ENCODE data around the gene GPAT2. TPM values are rescaled to one million over a fixed set of nuclear protein-coding genes. Genes with fewer than 3 reads are reported as not detected.
"Not testable (repeated sequence)": the region's sequence is repeated elsewhere in the genome, so short reads cannot be mapped to it uniquely, and the experiment has no call there.

Gene GPAT2
- 1 to 10 TPM in 1 of 8 experiments, under 1 TPM in 7; 0.05 to 3.2 (median 0.41) TPM for total RNA-seq

GRCh38 chr2:96034792-96035191 lies at the start of gene GPAT2:
GPAT2 (minus strand) TSS chr2:96034916; CDS start chr2:96032359, 2,557 bp downstream.
- in situ Hi-C loops (cut with MboI; ENCODE audit: low pct_unique_long_range_greater_than_20kb in 2 of 9, low sequenced_read_pairs in 9 of 9, unreplicated experiment in 9 of 9), result not testable (repeated sequence)
- ATAC-seq (replicated peaks in 6 of 8), result peak in 2 of 8 experiments; percentile 51 to 75

GRCh38 chr2:96083989-96084857 lies 49.5 kb upstream of the GPAT2 start:
- no peak for ATAC-seq (replicated peaks in 6 of 8)
- H3K4me1 ChIP-seq (replicated peaks in 1 of 2), result peaks cover 3 to 10% of the 10 kb centered on the region in 2 donors
- H3K4me3 ChIP-seq, result no peak overlapping the region
- H3K27ac ChIP-seq, result no peak overlapping the region
- 37 to 100% (median 84%) methylated on average over 1 to 14 of the region's 22 CpGs; no CpG with 5 or more reads in 1 of the 10 experiments for WGBS, 10 experiments
- in situ Hi-C loops (cut with MboI; ENCODE audit: low pct_unique_long_range_greater_than_20kb in 2 of 9, low sequenced_read_pairs in 9 of 9, unreplicated experiment in 9 of 9), result no loop called here

More at GRCh38 chr2:96034792-96035191, at the start of gene GPAT2:
- WGBS, 10 experiments, result no CpG with 5 or more reads among the region's 34 CpGs
- not testable (repeated sequence) for H3K4me3 ChIP-seq; H3K4me1 ChIP-seq (replicated peaks in 1 of 2); H3K27ac ChIP-seq

- H3K27ac ChIP-seq, result no peak overlapping the region
- H3K4me1 ChIP-seq (replicated peaks in 1 of 2), result peaks cover 3 to 10% of the 10 kb centered on the region in 2 donors
- WGBS, 10 experiments, result 50 to 100% (median 83%) methylated on average over 1 to 2 of the region's 9 CpGs; no CpG with 5 or more reads in 6 of the 10 experiments
- in situ Hi-C loops (cut with MboI; ENCODE audit: low pct_unique_long_range_greater_than_20kb in 2 of 9, low sequenced_read_pairs in 9 of 9, unreplicated experiment in 9 of 9), result no loop called here
- H3K4me3 ChIP-seq, result no peak overlapping the region
- peak in 3 of 8 experiments; percentile 20 to 45 (median 32) for ATAC-seq (replicated peaks in 6 of 8)
Observed at GRCh38 chr2:96083064-96083939, 48.6 kb upstream of the GPAT2 start.

GRCh38 chr2:96082211-96083063 lies 47.7 kb upstream of the GPAT2 start:
- H3K27ac ChIP-seq, result no peak overlapping the region
- H3K4me3 ChIP-seq, result no peak overlapping the region
- H3K4me1 ChIP-seq (replicated peaks in 1 of 2), result peaks cover 3 to 10% of the 10 kb centered on the region in 2 donors
- no peak for ATAC-seq (replicated peaks in 6 of 8)
- 0 to 100% (median 83%) methylated on average over 1 to 7 of the region's 14 CpGs; no CpG with 5 or more reads in 2 of the 10 experiments for WGBS, 10 experiments
- in situ Hi-C loops (cut with MboI; ENCODE audit: low pct_unique_long_range_greater_than_20kb in 2 of 9, low sequenced_read_pairs in 9 of 9, unreplicated experiment in 9 of 9), result no loop called here

GRCh38 chr2:96081042-96081441 lies 46.3 kb upstream of the GPAT2 start:
- no peak for ATAC-seq (replicated peaks in 6 of 8)
- 0 to 100% (median 90%) methylated on average over 1 to 2 of the region's 2 CpGs for WGBS, 10 experiments
- in situ Hi-C loops (cut with MboI; ENCODE audit: low pct_unique_long_range_greater_than_20kb in 2 of 9, low sequenced_read_pairs in 9 of 9, unreplicated experiment in 9 of 9), result no loop called here

GRCh38 chr2:96075199-96075771 lies 40.6 kb upstream of the GPAT2 start:
- in situ Hi-C loops (cut with MboI; ENCODE audit: low pct_unique_long_range_greater_than_20kb in 2 of 9, low sequenced_read_pairs in 9 of 9, unreplicated experiment in 9 of 9), result no loop called here
- H3K27ac ChIP-seq, result no peak overlapping the region
- no peak overlapping the region for H3K4me3 ChIP-seq
- WGBS, 10 experiments, result 0 to 100% (median 63%) methylated on average over 1 to 2 of the region's 2 CpGs; no CpG with 5 or more reads in 1 of the 10 experiments
- H3K4me1 ChIP-seq (replicated peaks in 1 of 2), result peaks cover 0 to 5% of the 10 kb centered on the region in 2 donors
- ATAC-seq (replicated peaks in 6 of 8), result no peak

More at GRCh38 chr2:96081042-96081441, 46.3 kb upstream of the GPAT2 start:
- Histone ChIP-seq H3K4me1 (replicated peaks in 1 of 2) (peaks cover 3 to 10% of the 10 kb centered on the region in 2 donors), H3K27ac (no peak overlapping the region), H3K4me3 (no peak overlapping the region)

- WGBS, 10 experiments, result 7 to 80% (median 51%) methylated on average over 1 to 5 of the region's 6 CpGs; no CpG with 5 or more reads in 4 of the 10 experiments
- no peak for ATAC-seq (replicated peaks in 6 of 8)
- Histone ChIP-seq H3K4me3 (no peak overlapping the region), H3K27ac (no peak overlapping the region), H3K4me1 (replicated peaks in 1 of 2) (peaks cover 0 to 5% of the 10 kb centered on the region in 2 donors)
- in situ Hi-C loops (cut with MboI; ENCODE audit: low pct_unique_long_range_greater_than_20kb in 2 of 9, low sequenced_read_pairs in 9 of 9, unreplicated experiment in 9 of 9), result loop anchor here in 2 of 9 experiments (25.0 kb wide), 1 partner anchor 1588 kb away; the partner anchor contains the start of genes ACTR1B (in 2 of the 2) and C2orf92 (in 2 of the 2)
Observed at GRCh38 chr2:96074156-96074555, 39.4 kb upstream of the GPAT2 start.

- ATAC-seq (replicated peaks in 6 of 8), result no peak
- Histone ChIP-seq H3K4me3 (no peak overlapping the region), H3K4me1 (replicated peaks in 1 of 2) (peaks cover 0 to 5% of the 10 kb centered on the region in 2 donors), H3K27ac (no peak overlapping the region)
- in situ Hi-C loops (cut with MboI; ENCODE audit: low pct_unique_long_range_greater_than_20kb in 2 of 9, low sequenced_read_pairs in 9 of 9, unreplicated experiment in 9 of 9), result loop anchor here in 2 of 9 experiments (25.0 kb wide), 1 partner anchor 1589 kb away; the partner anchor contains the start of genes ACTR1B (in 2 of the 2) and C2orf92 (in 2 of the 2)
- 0 to 100% (median 67%) methylated on average over 1 to 3 of the region's 7 CpGs; no CpG with 5 or more reads in 5 of the 10 experiments for WGBS, 10 experiments
Observed at GRCh38 chr2:96073170-96073775, 38.6 kb upstream of the GPAT2 start.

GRCh38 chr2:96072746-96073145 lies 38.0 kb upstream of the GPAT2 start:
- WGBS, 10 experiments, result 53 to 100% (median 60%) methylated on average over 1 to 3 of the region's 11 CpGs; no CpG with 5 or more reads in 7 of the 10 experiments
- Histone ChIP-seq H3K27ac (no peak overlapping the region), H3K4me1 (replicated peaks in 1 of 2) (peaks cover 0 to 5% of the 10 kb centered on the region in 2 donors), H3K4me3 (no peak overlapping the region)
- no peak for ATAC-seq (replicated peaks in 6 of 8)
- in situ Hi-C loops (cut with MboI; ENCODE audit: low pct_unique_long_range_greater_than_20kb in 2 of 9, low sequenced_read_pairs in 9 of 9, unreplicated experiment in 9 of 9), result loop anchor here in 2 of 9 experiments (25.0 kb wide), 1 partner anchor 1590 kb away; the partner anchor contains the start of genes ACTR1B (in 2 of the 2) and C2orf92 (in 2 of the 2)

- H3K4me3 ChIP-seq; H3K27ac ChIP-seq; H3K4me1 ChIP-seq (replicated peaks in 1 of 2): not testable (repeated sequence)
- ATAC-seq (replicated peaks in 6 of 8), result peak in 6 of 8 experiments; percentile 54 to 83 (median 71)
- WGBS, 10 experiments, result 20 to 60% methylated on average over 1 of the region's 8 CpGs; no CpG with 5 or more reads in 8 of the 10 experiments
- in situ Hi-C loops (cut with MboI; ENCODE audit: low pct_unique_long_range_greater_than_20kb in 2 of 9, low sequenced_read_pairs in 9 of 9, unreplicated experiment in 9 of 9), result loop anchor here in 2 of 9 experiments (25.0 kb wide), 1 partner anchor 1590 kb away; the partner anchor contains the start of genes ACTR1B (in 2 of the 2) and C2orf92 (in 2 of the 2)
Observed at GRCh38 chr2:96071977-96072491, 37.3 kb upstream of the GPAT2 start.

All from motor neuron (in vitro differentiated cells).